Mesenchymal stem cell (in vitro differentiated cells and primary cell): ENCODE results near the gene SNAPC4.

Experiments used
- DNase-seq: peaks from one replicate; pipeline ENCODE4 v3.0.0-alpha.2; 2013
- H2AFZ ChIP-seq: one replicate; pipeline ENCODE4 v1.6.1; 2013; ENCODE audit warnings: low read depth, mild to moderate bottlenecking, control low read depth, inconsistent platforms, low read length, moderate library complexity
- H2AK5ac ChIP-seq: 2 replicates; pipeline ENCODE4 v1.6.1; 2013; ENCODE audit warnings: low read length, moderate library complexity, mild to moderate bottlenecking, inconsistent platforms; ENCODE audit not compliant: severe bottlenecking
- H2BK120ac ChIP-seq: one replicate; pipeline ENCODE4 v1.6.1; 2013; ENCODE audit warnings: low read depth, mild to moderate bottlenecking, inconsistent platforms, low read length, moderate library complexity
- H2BK12ac ChIP-seq, 2 experiments: one replicate each; pipeline ENCODE4 v1.6.1; 2013; ENCODE audit warnings: inconsistent platforms in 2 of 2, low read length in 2 of 2, mild to moderate bottlenecking in 2 of 2, moderate library complexity in 2 of 2, control low read depth in 1 of 2
- H2BK15ac ChIP-seq: one replicate; pipeline ENCODE4 v1.6.1; 2013; ENCODE audit warnings: mild to moderate bottlenecking, low read depth, inconsistent platforms; ENCODE audit not compliant: poor library complexity, severe bottlenecking
- H2BK5ac ChIP-seq: 2 replicates; pipeline ENCODE4 v1.6.1; 2013; ENCODE audit warnings: low read depth, mild to moderate bottlenecking, low read length, control low read depth, inconsistent platforms; ENCODE audit not compliant: poor library complexity, severe bottlenecking
- H3K14ac ChIP-seq, 2 experiments: one replicate each; pipeline ENCODE4 v1.6.1; 2013; ENCODE audit warnings: inconsistent platforms in 2 of 2, low read length in 2 of 2, control low read depth in 1 of 2, mild to moderate bottlenecking in 1 of 2, moderate library complexity in 1 of 2
- H3K18ac ChIP-seq, 2 experiments: one replicate each; pipeline ENCODE4 v1.6.1; 2013; ENCODE audit warnings: inconsistent platforms in 2 of 2, low read length in 2 of 2, control low read depth in 1 of 2, low read depth in 1 of 2, mild to moderate bottlenecking in 1 of 2
- H3K23ac ChIP-seq, 2 experiments: one replicate each; pipeline ENCODE4 v1.6.1; 2013; ENCODE audit warnings: inconsistent platforms in 2 of 2, low read length in 2 of 2, mild to moderate bottlenecking in 2 of 2, moderate library complexity in 2 of 2, control low read depth in 1 of 2
- H3K27ac ChIP-seq: 2 replicates; pipeline ENCODE4 v1.5.1; 2013; ENCODE audit warnings: mild to moderate bottlenecking, moderate library complexity, low read length, control low read depth, inconsistent platforms; ENCODE audit not compliant: poor library complexity, severe bottlenecking
- H3K27me3 ChIP-seq, 2 experiments: 2 replicates each; pipeline versions ENCODE4 v1.6.1 to v1.7.0; 2013; ENCODE audit warnings: low read length in 2 of 2, mild to moderate bottlenecking in 2 of 2, moderate library complexity in 2 of 2, control low read depth in 1 of 2, inconsistent platforms in 1 of 2; ENCODE audit not compliant: control insufficient read depth in 1 of 2, insufficient read depth in 1 of 2
- H3K36me3 ChIP-seq, 2 experiments: 2 replicates each; pipeline versions ENCODE4 v1.6.1 to v1.7.0; 2013; ENCODE audit warnings: low read length in 2 of 2, control low read depth in 1 of 2, inconsistent platforms in 1 of 2, low read depth in 1 of 2, mild to moderate bottlenecking in 1 of 2; ENCODE audit not compliant: insufficient read depth in 2 of 2, control insufficient read depth in 1 of 2
- H3K4ac ChIP-seq, 2 experiments: one replicate each; pipeline ENCODE4 v1.6.1; 2013; ENCODE audit warnings: inconsistent platforms in 2 of 2, low read length in 2 of 2, mild to moderate bottlenecking in 2 of 2, moderate library complexity in 2 of 2, control low read depth in 1 of 2, low read depth in 1 of 2
- H3K4me1 ChIP-seq: 2 replicates; pipeline ENCODE4 v1.6.1; 2013; ENCODE audit warnings: low read depth, low read length, control low read depth; ENCODE audit not compliant: control insufficient read depth, insufficient read depth
- H3K4me2 ChIP-seq: 2 replicates; pipeline ENCODE4 v1.6.1; 2013; ENCODE audit warnings: low read length, mild to moderate bottlenecking, inconsistent platforms; ENCODE audit not compliant: poor library complexity, severe bottlenecking
- H3K4me3 ChIP-seq, 2 experiments: 2 replicates each; pipeline versions ENCODE4 v1.5.1 to v1.7.0; 2013; ENCODE audit warnings: low read length in 2 of 2, mild to moderate bottlenecking in 2 of 2, control low read depth in 1 of 2, low read depth in 1 of 2; ENCODE audit not compliant: insufficient read depth in 1 of 2
- H3K79me1 ChIP-seq: replicated peaks from 2 replicates; pipeline ENCODE4 v1.6.1; 2013; ENCODE audit warnings: mild to moderate bottlenecking, control low read depth, low read length, inconsistent platforms; ENCODE audit not compliant: poor library complexity, severe bottlenecking
- H3K9ac ChIP-seq: 2 replicates; pipeline ENCODE4 v1.7.0; 2013; ENCODE audit warnings: mild to moderate bottlenecking, low read length, moderate library complexity
- H3K9me3 ChIP-seq: 2 replicates; pipeline ENCODE4 v1.7.0; 2013; ENCODE audit warnings: mild to moderate bottlenecking, low read length; ENCODE audit not compliant: control insufficient read depth
- H4K8ac ChIP-seq: one replicate; pipeline ENCODE4 v1.6.1; 2013; ENCODE audit warnings: inconsistent platforms, mild to moderate bottlenecking, low read length, moderate library complexity
- H4K91ac ChIP-seq: one replicate; pipeline ENCODE4 v1.6.1; 2013; ENCODE audit warnings: mild to moderate bottlenecking, low read length, inconsistent platforms
- WGBS: methylation state at CpG from one replicate; pipeline ENCODE4 v1.1.7; 2013; ENCODE audit warnings: mixed read lengths; 5-methylcytosine and 5-hydroxymethylcytosine counted together

The SNAPC4 gene

DNA sequence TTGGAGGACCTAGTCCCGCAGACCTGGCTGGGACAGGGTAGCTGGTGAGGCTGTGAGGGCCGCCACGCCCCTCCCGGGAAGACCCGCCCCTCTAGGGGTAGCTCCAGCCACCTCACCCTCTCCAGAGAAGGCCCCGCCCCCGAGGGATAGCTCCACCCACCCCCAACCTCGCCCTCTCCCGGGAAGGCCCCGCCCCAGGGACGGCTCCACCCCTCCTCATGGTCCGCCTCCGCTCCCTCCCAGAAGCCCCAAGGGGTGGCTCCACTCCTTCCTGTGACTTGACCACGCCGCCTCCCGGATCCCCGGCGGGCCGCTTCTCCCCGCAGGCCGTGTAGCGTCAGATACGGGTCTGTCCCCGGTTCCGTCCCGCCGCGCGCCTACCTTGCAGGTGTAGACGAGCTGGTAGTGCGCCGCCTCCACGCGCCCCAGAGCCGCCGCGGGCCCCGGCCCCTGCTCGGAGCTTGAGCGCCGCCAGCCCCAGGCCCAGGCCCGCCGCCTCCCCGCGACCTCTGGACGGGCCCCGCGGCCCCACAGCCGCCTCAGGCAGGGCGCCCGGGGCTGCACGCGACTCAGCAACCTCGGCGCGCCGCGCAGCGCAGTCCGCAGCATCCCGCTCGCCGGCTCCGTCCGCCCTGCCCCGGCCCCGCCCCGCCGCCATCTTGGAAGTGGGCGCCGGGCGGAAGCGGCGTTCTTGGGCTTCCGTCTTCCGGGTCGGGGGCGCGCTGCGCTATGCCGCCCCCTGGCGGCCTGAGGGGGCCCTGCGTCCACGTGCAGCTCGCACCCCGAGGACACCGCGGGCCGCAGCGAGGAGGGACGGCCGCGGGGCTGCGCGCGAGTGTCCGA, 36.6 kb downstream of the SNAPC4 start, which contains the start of gene DNLZ:
Gene DNLZ (minus strand): TSS at position 639 of the 843 bp plus-strand sequence. CDS start 30 bp downstream, at position 609.
- Histone ChIP-seq H2BK5ac (peak within 1 kb of the TSS; percentile 81), H3K27me3 (no peaks in the 10 kb centered on the region), H2BK120ac (peak within 1 kb of the TSS; percentile 86), H3K4me1 (peaks cover 48% of the 10 kb centered on the region), H2BK15ac (peak within 1 kb of the TSS; percentile 60), H3K23ac (peak within 1 kb of the TSS in 1 of 2 experiments; percentile 85), H3K9me3 (no peaks in the 10 kb centered on the region), H4K91ac (peak within 1 kb of the TSS; percentile 98), H2BK12ac (peak within 1 kb of the TSS in 1 of 2 experiments; percentile 33), H3K4me2 (peak within 1 kb of the TSS; percentile 57), H3K4ac (peak within 1 kb of the TSS; percentile 96 to 99), H2AK5ac (peak within 1 kb of the TSS; percentile 27), H3K9ac (peak within 1 kb of the TSS; percentile 90), H3K14ac (peak within 1 kb of the TSS; percentile 43 to 99), H2AFZ (peak within 1 kb of the TSS; percentile 67), H3K27ac (no peak within 1 kb of the TSS), H3K79me1 (peaks cover 11% of the 10 kb centered on the region), H3K18ac (peak within 1 kb of the TSS; percentile 98 to 99), H3K4me3 (peak within 1 kb of the TSS; percentile 78 to 95), H3K36me3 (peaks cover 10 to 55% of the 10 kb centered on the region in 2 experiments), H4K8ac (peak within 1 kb of the TSS; percentile 94)
- 1% methylated on average over 89 of the region's 97 CpGs for WGBS
- peak; percentile 93 for DNase-seq

- H2AFZ ChIP-seq: no peak overlapping the region
- peak overlapping the region in 1 of 2 experiments; percentile 33 for H2BK12ac ChIP-seq
- peak overlapping the region in 1 of 2 experiments; percentile 67 for H3K4me3 ChIP-seq
- no peaks in the 10 kb centered on the region for H3K9me3 ChIP-seq
- peak overlapping the region; percentile 66 for H4K8ac ChIP-seq
- H3K4me1 ChIP-seq: peaks cover 50% of the 10 kb centered on the region
- WGBS: 94% methylated on average over 4 of the region's 6 CpGs
- peak overlapping the region; percentile 63 for H3K9ac ChIP-seq
- H3K36me3 ChIP-seq: peaks cover 11 to 64% of the 10 kb centered on the region in 2 experiments
- H2BK120ac ChIP-seq: peak overlapping the region; percentile 42
- H2AK5ac ChIP-seq: no peak overlapping the region
- H3K18ac ChIP-seq: peak overlapping the region; percentile 45 to 65
- H3K79me1 ChIP-seq: peaks cover 11% of the 10 kb centered on the region
- no peak overlapping the region for H2BK5ac ChIP-seq
- peak overlapping the region in 1 of 2 experiments; percentile 14 for H3K23ac ChIP-seq
- no peak overlapping the region for H3K27ac ChIP-seq
- no peaks in the 10 kb centered on the region for H3K27me3 ChIP-seq
- no peak for DNase-seq
- H3K14ac ChIP-seq: peak overlapping the region in 1 of 2 experiments; percentile 35
- H2BK15ac ChIP-seq: peak overlapping the region; percentile 26
- peak overlapping the region; percentile 73 for H4K91ac ChIP-seq
- H3K4ac ChIP-seq: peak overlapping the region in 1 of 2 experiments; percentile 85
- H3K4me2 ChIP-seq: no peak overlapping the region
Measured at GRCh38 chr9:136362450-136362784, 37.6 kb downstream of the SNAPC4 start.

DNA sequence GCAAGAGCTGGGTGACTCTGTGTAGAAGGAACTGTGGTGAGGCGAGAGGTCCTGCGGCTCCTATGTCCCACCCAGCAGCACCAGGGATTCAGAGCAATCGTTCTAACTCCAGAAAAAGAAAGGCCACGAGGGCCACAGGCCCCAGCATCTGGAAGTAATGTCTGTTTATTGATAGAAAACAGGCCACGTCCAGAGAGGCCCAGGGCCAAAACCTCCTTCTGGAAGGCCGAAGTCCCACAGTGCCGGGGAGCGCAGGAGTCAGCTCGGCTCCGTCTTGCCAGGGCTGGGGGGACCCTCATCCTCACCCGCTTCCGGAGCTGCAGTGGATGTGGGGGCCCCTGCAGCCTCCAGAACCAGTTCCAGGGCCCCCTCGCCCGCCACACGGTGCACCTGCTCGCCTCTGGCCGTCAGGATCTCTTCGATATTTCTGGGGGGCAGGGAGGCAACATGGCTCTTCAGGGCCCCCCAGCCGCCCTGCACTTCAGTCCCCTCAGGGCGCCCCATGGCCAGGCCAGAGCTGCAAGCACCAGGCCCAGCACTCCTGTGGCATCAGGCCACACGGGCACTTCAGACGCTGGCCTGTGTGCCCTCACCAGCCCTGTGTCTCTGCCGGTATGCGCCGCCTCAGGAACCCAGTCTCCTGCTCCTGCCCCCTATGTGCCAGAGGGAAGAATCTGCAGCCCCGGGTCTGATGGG, 38.1 kb downstream of the SNAPC4 start:
- no peak overlapping the region for H2AFZ ChIP-seq
- WGBS: 79% methylated on average over 25 of the region's 26 CpGs
- peak overlapping the region in 1 of 2 experiments; percentile 41 for H3K23ac ChIP-seq
- DNase-seq: no peak
- peak overlapping the region; percentile 42 for H2BK120ac ChIP-seq
- no peaks in the 10 kb centered on the region for H3K27me3 ChIP-seq
- H3K18ac ChIP-seq: peak overlapping the region; percentile 69 to 90
- H2AK5ac ChIP-seq: no peak overlapping the region
- H4K8ac ChIP-seq: peak overlapping the region; percentile 40
- peaks cover 11% of the 10 kb centered on the region for H3K79me1 ChIP-seq
- H3K9ac ChIP-seq: peak overlapping the region; percentile 63
- no peak overlapping the region for H3K4me2 ChIP-seq
- H2BK15ac ChIP-seq: peak overlapping the region; percentile 26
- H3K4me1 ChIP-seq: peaks cover 52% of the 10 kb centered on the region
- H4K91ac ChIP-seq: peak overlapping the region; percentile 73
- H3K14ac ChIP-seq: peak overlapping the region in 1 of 2 experiments; percentile 94
- no peak overlapping the region for H2BK5ac ChIP-seq
- peaks cover 13 to 69% of the 10 kb centered on the region in 2 experiments for H3K36me3 ChIP-seq
- H3K27ac ChIP-seq: no peak overlapping the region
- no peaks in the 10 kb centered on the region for H3K9me3 ChIP-seq
- H3K4ac ChIP-seq: peak overlapping the region; percentile 74 to 85
- peak overlapping the region in 1 of 2 experiments; percentile 67 for H3K4me3 ChIP-seq
- H2BK12ac ChIP-seq: peak overlapping the region in 1 of 2 experiments; percentile 89
